Measurements from ENCODE around the gene MYPN. TPM values are rescaled to one million over a fixed set of nuclear protein-coding genes. Genes with fewer than 3 reads are reported as not detected.
"Not testable (repeated sequence)": the region's sequence is repeated elsewhere in the genome, so short reads cannot be mapped to it uniquely, and the experiment has no call there.

The MYPN gene
- total and polyA plus RNA-seq, 11 donors, result 33.4 to 240 (median 152) TPM

GRCh38 chr10:68154211-68154497, 44.9 kb downstream of the MYPN start:
- no peaks in the 10 kb centered on the region for H3K27me3 ChIP-seq
- H3K4me1 ChIP-seq, result peaks cover 0 to 46% (median 15%) of the 10 kb centered on the region in 12 donors
- WGBS, 4 donors, result 0 to 2% (median 1%) methylated on average over 3 of the region's 3 CpGs
- H3K4me3 ChIP-seq, result peak overlapping the region in 1 of 12 donors; percentile 5
- TF ChIP-seq POLR2A (IDR thresholded peaks at IDR 0.05), result no peak
- TF ChIP-seq, protein P1, sequence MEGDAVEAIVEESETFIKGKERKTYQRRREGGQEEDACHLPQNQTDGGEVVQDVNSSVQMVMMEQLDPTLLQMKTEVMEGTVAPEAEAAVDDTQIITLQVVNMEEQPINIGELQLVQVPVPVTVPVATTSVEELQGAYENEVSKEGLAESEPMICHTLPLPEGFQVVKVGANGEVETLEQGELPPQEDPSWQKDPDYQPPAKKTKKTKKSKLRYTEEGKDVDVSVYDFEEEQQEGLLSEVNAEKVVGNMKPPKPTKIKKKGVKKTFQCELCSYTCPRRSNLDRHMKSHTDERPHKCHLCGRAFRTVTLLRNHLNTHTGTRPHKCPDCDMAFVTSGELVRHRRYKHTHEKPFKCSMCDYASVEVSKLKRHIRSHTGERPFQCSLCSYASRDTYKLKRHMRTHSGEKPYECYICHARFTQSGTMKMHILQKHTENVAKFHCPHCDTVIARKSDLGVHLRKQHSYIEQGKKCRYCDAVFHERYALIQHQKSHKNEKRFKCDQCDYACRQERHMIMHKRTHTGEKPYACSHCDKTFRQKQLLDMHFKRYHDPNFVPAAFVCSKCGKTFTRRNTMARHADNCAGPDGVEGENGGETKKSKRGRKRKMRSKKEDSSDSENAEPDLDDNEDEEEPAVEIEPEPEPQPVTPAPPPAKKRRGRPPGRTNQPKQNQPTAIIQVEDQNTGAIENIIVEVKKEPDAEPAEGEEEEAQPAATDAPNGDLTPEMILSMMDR (IDR thresholded peaks at IDR 0.05), result no peak
- H3K9me3 ChIP-seq, result no peaks in the 10 kb centered on the region
- intact Hi-C loops (cut with DNase I), result loop anchor here in 2 of 10 donors (2.0 to 10.0 kb wide), 2 partner anchors 67 to 299 kb away; no protein-coding TSS in a partner anchor
- ATAC-seq (peak; percentile 11 to 65 (median 54)), DNase-seq (peak; percentile 61 to 73 (median 65))
- peak overlapping the region in 11 of 12 donors; percentile 72 to 94 (median 82) for H3K27ac ChIP-seq
- peaks cover 0 to 41% (median 0%) of the 10 kb centered on the region in 9 donors for H3K36me3 ChIP-seq

GRCh38 chr10:68155615-68156210, 46.4 kb downstream of the MYPN start:
- Histone ChIP-seq H3K27ac (peak overlapping the region in 10 of 12 donors; percentile 17 to 92 (median 66)), H3K4me1 (peaks cover 0 to 54% (median 15%) of the 10 kb centered on the region in 12 donors)
- WGBS, 4 donors, result 29 to 81% (median 36%) methylated on average over 2 of the region's 2 CpGs

DNA sequence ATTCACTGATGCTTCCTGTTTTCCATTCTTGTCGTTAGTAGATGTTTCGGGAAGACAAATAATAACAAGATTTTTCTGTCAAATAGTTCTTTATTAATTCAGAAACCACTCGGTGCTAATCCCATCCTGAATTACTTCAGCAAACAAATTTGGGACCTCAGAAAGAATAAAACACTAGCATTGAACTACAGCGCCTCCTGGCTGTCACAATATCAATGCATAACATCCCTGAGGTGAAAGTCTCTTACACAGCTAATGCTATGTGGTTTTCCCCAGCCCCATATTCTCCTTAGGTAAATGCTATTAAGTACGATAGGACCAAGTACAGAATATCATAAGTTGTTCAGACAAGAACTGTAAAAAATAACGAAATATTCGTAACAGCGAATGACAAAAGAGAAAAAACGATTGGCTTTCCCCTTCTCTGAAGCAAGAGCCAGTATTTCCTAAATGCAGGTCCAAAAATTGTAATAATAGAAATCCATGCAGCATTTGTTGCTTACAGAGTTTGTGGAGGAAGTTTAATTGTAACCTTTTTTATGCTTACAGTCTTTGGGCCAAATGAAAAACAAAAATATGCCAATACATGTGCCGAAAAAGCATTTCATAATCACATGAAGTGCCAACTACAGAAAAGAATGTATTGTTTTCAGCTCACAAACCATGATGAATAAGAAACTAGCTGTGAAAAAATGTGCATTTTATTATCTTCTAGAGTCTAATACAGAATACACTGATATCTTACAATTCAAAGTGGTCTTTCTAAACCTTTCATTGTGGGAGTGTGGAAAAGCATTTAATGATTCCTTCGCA, 47.3 kb downstream of the MYPN start:
- intact Hi-C loops (cut with DNase I), result loop anchor here (1.0 to 10.0 kb wide), 9 partner anchors 69 to 302 kb away; no protein-coding TSS in a partner anchor
- WGBS, 4 donors, result 36 to 40% (median 38%) methylated on average over 11 of the region's 11 CpGs
- no peaks in the 10 kb centered on the region for H3K27me3 ChIP-seq
- DNase-seq (peak in 4 of 5 donors; percentile 47 to 62 (median 56)), ATAC-seq (peak in 2 of 4 donors; percentile 16 to 18)
- H3K4me3 ChIP-seq, result no peak overlapping the region
- H3K27ac ChIP-seq, result peak overlapping the region in 10 of 12 donors; percentile 17 to 92 (median 66)
- H3K4me1 ChIP-seq, result peaks cover 0 to 50% (median 15%) of the 10 kb centered on the region in 12 donors
- TF ChIP-seq, protein P1 (IDR thresholded peaks at IDR 0.05), result peak; percentile 63 to 90 (median 84)
- TF ChIP-seq POLR2A (IDR thresholded peaks at IDR 0.05), result no peak
- peaks cover 0 to 19% (median 0%) of the 10 kb centered on the region in 9 donors for H3K36me3 ChIP-seq
- H3K9me3 ChIP-seq, result no peaks in the 10 kb centered on the region

More at GRCh38 chr10:68155615-68156210, 46.4 kb downstream of the MYPN start:
- H3K4me3 ChIP-seq, result no peak overlapping the region
- no peaks in the 10 kb centered on the region for H3K27me3 ChIP-seq
- ATAC-seq (no peak), DNase-seq (no peak)
- no peaks in the 10 kb centered on the region for H3K9me3 ChIP-seq
- intact Hi-C loops (cut with DNase I), result loop anchor here (1.0 to 10.0 kb wide), 10 partner anchors 68 to 301 kb away; no protein-coding TSS in a partner anchor
- H3K36me3 ChIP-seq, result peaks cover 0 to 26% (median 0%) of the 10 kb centered on the region in 9 donors
- TF ChIP-seq, protein P1 (IDR thresholded peaks at IDR 0.05), result no peak
- TF ChIP-seq POLR2A (IDR thresholded peaks at IDR 0.05), result no peak

GRCh38 chr10:68157522-68157921, 48.2 kb downstream of the MYPN start:
- Histone ChIP-seq H3K27ac (peak overlapping the region in 2 of 12 donors; percentile 51 to 87), H3K4me1 (peaks cover 0 to 47% (median 15%) of the 10 kb centered on the region in 12 donors), H3K36me3 (peaks cover 0 to 18% (median 0%) of the 10 kb centered on the region in 9 donors)
- not testable (repeated sequence) for H3K4me3 ChIP-seq, H3K9me3 ChIP-seq, DNase-seq, H3K27me3 ChIP-seq, ATAC-seq
- WGBS, 4 donors, result 75 to 86% (median 80%) methylated on average over 7 of the region's 7 CpGs
- intact Hi-C loops (cut with DNase I), result loop anchor here in 8 of 10 donors (2.0 to 10.0 kb wide), 6 partner anchors 70 to 303 kb away; no protein-coding TSS in a partner anchor
